Neuronal stem cell (in vitro differentiated cells): ENCODE measurements around the gene UVSSA.
"Not testable (repeated sequence)": the region's sequence is repeated elsewhere in the genome, so short reads cannot be mapped to it uniquely, and the experiment has no call there.

Experiments
- DNase-seq: peaks from one replicate; pipeline ENCODE4 v3.0.0-alpha.2; 2013; ENCODE audit warnings: low spot score
- H2AFZ ChIP-seq: one replicate; pipeline ENCODE4 v1.6.1; 2013; ENCODE audit warnings: mild to moderate bottlenecking, low read length, inconsistent platforms
- H2AK5ac ChIP-seq: 2 replicates; pipeline ENCODE4 v1.6.1; 2013; ENCODE audit warnings: low read depth, mild to moderate bottlenecking, inconsistent platforms, low read length, moderate library complexity, mixed read lengths
- H2BK120ac ChIP-seq: 2 replicates; pipeline ENCODE4 v1.6.1; 2013; ENCODE audit warnings: low read depth, mild to moderate bottlenecking, inconsistent platforms, low read length, moderate library complexity, mixed read lengths
- H2BK12ac ChIP-seq: one replicate; pipeline ENCODE4 v1.6.1; 2013; ENCODE audit warnings: low read length, inconsistent platforms
- H2BK15ac ChIP-seq: 2 replicates; pipeline ENCODE4 v1.6.1; 2013; ENCODE audit warnings: mild to moderate bottlenecking, low read length, inconsistent platforms, mixed read lengths
- H2BK5ac ChIP-seq: one replicate; pipeline ENCODE4 v1.6.1; 2013; ENCODE audit warnings: inconsistent platforms, mild to moderate bottlenecking, low read length, moderate library complexity
- H3K14ac ChIP-seq: one replicate; pipeline ENCODE4 v1.6.1; 2013; ENCODE audit warnings: low read length, inconsistent platforms
- H3K18ac ChIP-seq: 2 replicates; pipeline ENCODE4 v1.6.1; 2013; ENCODE audit warnings: low read length, inconsistent platforms
- H3K23ac ChIP-seq: 2 replicates; pipeline ENCODE4 v1.6.1; 2013; ENCODE audit warnings: low read depth, mild to moderate bottlenecking, mixed read lengths, low read length, inconsistent platforms; ENCODE audit not compliant: poor library complexity
- H3K27ac ChIP-seq: replicated peaks from 3 replicates; pipeline ENCODE4 v1.5.1; 2013; ENCODE audit warnings: low read length, inconsistent platforms
- H3K27me3 ChIP-seq, 3 experiments: 2 replicates each; pipeline ENCODE4 v1.6.1; 2013; ENCODE audit warnings: low read length in 3 of 3, mild to moderate bottlenecking in 2 of 3, inconsistent platforms in 1 of 3, low read depth in 1 of 3, mixed read lengths in 1 of 3, moderate library complexity in 1 of 3; ENCODE audit not compliant: control insufficient read depth in 3 of 3, insufficient read depth in 3 of 3
- H3K36me3 ChIP-seq, 2 donors: replicated peaks in 1 of 2; 2 replicates each; pipeline ENCODE4 v1.6.1; 2013; ENCODE audit warnings: low read length in 2 of 2; ENCODE audit not compliant: control insufficient read depth in 2 of 2, insufficient read depth in 2 of 2
- H3K4ac ChIP-seq: 2 replicates; pipeline ENCODE4 v1.6.1; 2013; ENCODE audit warnings: inconsistent platforms, mild to moderate bottlenecking, low read length, moderate library complexity
- H3K4me1 ChIP-seq, 2 donors: 1 replicate in 1 of 2; 2 replicates in 1 of 2; pipeline ENCODE4 v1.6.1; 2013; ENCODE audit warnings: low read length in 2 of 2, low read depth in 1 of 2; ENCODE audit not compliant: control insufficient read depth in 2 of 2, insufficient read depth in 1 of 2
- H3K4me2 ChIP-seq: one replicate; pipeline ENCODE4 v1.6.1; 2013; ENCODE audit warnings: mild to moderate bottlenecking, low read length, inconsistent platforms; ENCODE audit not compliant: insufficient read depth, poor library complexity, severe bottlenecking
- H3K4me3 ChIP-seq, 2 donors: 2 replicates each; pipeline ENCODE4 v1.5.1; 2013; ENCODE audit warnings: low read length in 2 of 2, mild to moderate bottlenecking in 2 of 2, inconsistent platforms in 1 of 2, moderate library complexity in 1 of 2
- H3K79me1 ChIP-seq: one replicate; pipeline ENCODE4 v1.6.1; 2013; ENCODE audit warnings: low read depth, mild to moderate bottlenecking, inconsistent platforms, low read length, moderate library complexity
- H3K9ac ChIP-seq: one replicate; pipeline ENCODE4 v1.6.1; 2013; ENCODE audit warnings: mild to moderate bottlenecking, low read depth, low read length, inconsistent platforms; ENCODE audit not compliant: poor library complexity
- H3K9me3 ChIP-seq, 2 donors: replicated peaks in 1 of 2; 2 replicates each; pipeline versions ENCODE3 to v1.6.1; 2013; ENCODE audit warnings: low read length in 2 of 2, mild to moderate bottlenecking in 2 of 2, inconsistent platforms in 1 of 2, low read depth in 1 of 2, mixed read lengths in 1 of 2, moderate library complexity in 1 of 2; ENCODE audit not compliant: control insufficient read depth in 2 of 2, insufficient read depth in 1 of 2
- H4K8ac ChIP-seq: one replicate; pipeline ENCODE4 v1.6.1; 2013; ENCODE audit warnings: low read depth, mild to moderate bottlenecking, inconsistent platforms, low read length, moderate library complexity
- H4K91ac ChIP-seq: one replicate; pipeline ENCODE4 v1.6.1; 2013; ENCODE audit warnings: low read length, low read depth, mild to moderate bottlenecking, inconsistent platforms; ENCODE audit not compliant: poor library complexity
- WGBS, 2 donors: extraction: QIAGEN DNeasy Blood & Tissue Kit; methylation state at CpG; one replicate each; pipeline ENCODE4 v1.1.7; 2013; ENCODE audit warnings: missing lambda C conversion rate in 2 of 2, mixed read lengths in 1 of 2; ENCODE audit not compliant: insufficient read length in 2 of 2, insufficient replicate concordance in 1 of 2; ENCODE audit errors: extremely low coverage in 2 of 2; 5-methylcytosine and 5-hydroxymethylcytosine counted together

The UVSSA gene

DNA sequence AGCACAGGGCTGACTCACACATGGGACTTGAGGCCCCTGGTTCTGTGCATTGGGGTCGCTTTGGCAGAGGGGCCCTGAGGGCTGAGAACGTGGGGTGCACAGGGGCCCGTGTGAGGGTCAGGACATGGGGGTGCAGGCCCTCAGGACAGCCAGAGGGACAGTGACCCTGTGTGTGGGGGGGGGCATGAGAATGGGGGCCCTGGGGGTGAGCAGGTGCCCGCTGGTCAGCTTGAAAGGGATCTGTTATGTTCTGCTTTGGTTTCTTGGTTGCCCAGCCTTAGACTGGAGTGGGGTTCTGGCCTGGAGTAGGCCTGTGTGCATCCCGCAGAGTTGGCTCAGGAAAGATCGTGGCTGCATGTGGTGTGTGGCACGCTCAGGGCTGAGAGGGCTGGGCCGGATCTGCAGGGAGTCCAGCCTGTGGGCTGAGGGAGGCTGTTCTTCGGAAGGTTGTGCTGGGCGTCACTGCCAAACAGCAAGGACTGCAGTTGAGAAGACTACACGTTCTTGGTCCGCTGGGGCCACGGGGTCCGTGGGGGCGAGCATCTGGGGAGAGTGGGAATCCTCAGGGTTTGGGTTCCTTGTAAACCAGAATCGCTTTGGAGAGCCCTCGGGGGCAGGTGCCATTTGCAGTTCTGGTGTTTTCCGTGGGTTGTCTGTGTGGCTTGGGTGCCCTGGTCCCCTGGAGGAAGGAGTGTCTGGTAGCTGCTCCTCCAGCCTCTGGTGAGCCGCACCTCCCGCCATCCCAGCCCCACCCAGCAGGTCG, 15.2 kb upstream of the UVSSA start:
- H2BK5ac ChIP-seq: no peak overlapping the region
- H3K23ac ChIP-seq: peak overlapping the region; percentile 4
- H2BK120ac ChIP-seq: no peak overlapping the region
- no peak overlapping the region for H3K4me3 ChIP-seq
- no peak overlapping the region for H2AFZ ChIP-seq
- H3K27ac ChIP-seq: no peak overlapping the region
- H3K18ac ChIP-seq: no peak overlapping the region
- H3K4ac ChIP-seq: no peak overlapping the region
- no peaks in the 10 kb centered on the region for H3K4me1 ChIP-seq
- no peak overlapping the region for H4K91ac ChIP-seq
- no peak overlapping the region for H3K4me2 ChIP-seq
- no peaks in the 10 kb centered on the region for H3K27me3 ChIP-seq
- no peak overlapping the region for H4K8ac ChIP-seq
- H2BK12ac ChIP-seq: no peak overlapping the region
- no peak overlapping the region for H3K9ac ChIP-seq
- DNase-seq: no peak
- no peak overlapping the region for H2BK15ac ChIP-seq
- H2AK5ac ChIP-seq: no peak overlapping the region
- H3K9me3 ChIP-seq: peaks cover 0 to 5% of the 10 kb centered on the region in 2 donors
- H3K14ac ChIP-seq: peak overlapping the region; percentile 27
- peaks cover 43 to 78% of the 10 kb centered on the region in 2 donors for H3K36me3 ChIP-seq
- WGBS, 2 donors: no CpG with 5 or more reads among the region's 21 CpGs
- peaks cover 7% of the 10 kb centered on the region for H3K79me1 ChIP-seq

DNA sequence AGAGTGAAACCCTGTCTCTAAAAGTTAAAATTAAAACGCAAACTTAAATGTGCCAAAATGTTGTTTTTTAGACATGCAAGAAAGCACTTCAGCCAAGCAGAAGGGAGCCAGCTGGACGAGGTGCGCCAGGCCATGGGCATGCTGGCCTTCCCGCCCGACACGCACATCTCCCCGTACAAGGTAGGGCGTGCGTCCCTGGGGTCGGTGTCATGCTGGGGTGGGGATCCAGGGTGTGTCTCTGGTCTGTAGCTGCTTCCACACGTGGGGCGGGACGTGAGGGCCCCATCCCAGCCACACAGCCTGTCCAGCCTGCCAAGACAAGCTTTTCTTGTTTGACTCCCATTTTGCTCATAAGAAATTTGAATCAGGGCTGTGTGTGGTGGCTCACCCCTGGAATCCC, 14.3 kb upstream of the UVSSA start:
- H3K27me3 ChIP-seq: no peaks in the 10 kb centered on the region
- H2AFZ ChIP-seq: no peak overlapping the region
- no peak overlapping the region for H3K27ac ChIP-seq
- H2AK5ac ChIP-seq: no peak overlapping the region
- no peak overlapping the region for H3K23ac ChIP-seq
- H3K4ac ChIP-seq: no peak overlapping the region
- no peak overlapping the region for H3K18ac ChIP-seq
- H4K91ac ChIP-seq: no peak overlapping the region
- peaks cover 0 to 5% of the 10 kb centered on the region in 2 donors for H3K9me3 ChIP-seq
- peaks cover 7% of the 10 kb centered on the region for H3K79me1 ChIP-seq
- no peak for DNase-seq
- H2BK12ac ChIP-seq: no peak overlapping the region
- no peak overlapping the region for H3K14ac ChIP-seq
- H2BK15ac ChIP-seq: no peak overlapping the region
- H2BK120ac ChIP-seq: no peak overlapping the region
- no peak overlapping the region for H3K4me2 ChIP-seq
- no peaks in the 10 kb centered on the region for H3K4me1 ChIP-seq
- H3K9ac ChIP-seq: no peak overlapping the region
- H3K36me3 ChIP-seq: peaks cover 47 to 78% of the 10 kb centered on the region in 2 donors
- no peak overlapping the region for H3K4me3 ChIP-seq
- no CpG with 5 or more reads among the region's 13 CpGs for WGBS, 2 donors
- H2BK5ac ChIP-seq: no peak overlapping the region
- peak overlapping the region; percentile 89 for H4K8ac ChIP-seq

DNA sequence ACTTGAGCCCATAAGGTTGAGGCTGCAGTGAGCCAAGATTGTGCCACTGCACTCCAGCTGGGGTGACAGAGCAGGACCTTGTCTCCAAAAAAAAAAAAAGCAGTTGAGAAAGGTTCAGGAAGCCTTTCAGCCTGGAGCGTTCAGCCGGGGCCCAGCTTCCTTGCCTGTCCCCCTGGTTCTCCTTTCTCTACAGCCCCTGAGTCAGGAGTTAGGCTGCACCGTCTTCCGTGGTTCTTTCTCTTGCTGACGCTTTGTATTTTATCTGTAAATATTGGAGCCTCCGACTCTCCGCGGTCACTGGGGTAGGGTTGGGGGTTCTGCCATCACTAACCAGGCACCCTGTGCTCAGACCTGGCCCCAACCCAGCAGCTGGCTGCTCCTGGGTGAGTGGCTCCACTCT, 13.8 kb upstream of the UVSSA start:
- Histone ChIP-seq H2AFZ (no peak overlapping the region), H3K27me3 (no peaks in the 10 kb centered on the region), H3K9me3 (peaks cover 0 to 5% of the 10 kb centered on the region in 2 donors), H2BK15ac (no peak overlapping the region), H2BK5ac (no peak overlapping the region), H3K4me2 (no peak overlapping the region), H2BK12ac (no peak overlapping the region), H2AK5ac (no peak overlapping the region), H3K27ac (no peak overlapping the region), H3K18ac (no peak overlapping the region), H3K36me3 (peaks cover 47 to 78% of the 10 kb centered on the region in 2 donors), H4K8ac (no peak overlapping the region), H4K91ac (no peak overlapping the region), H3K4me3 (no peak overlapping the region), H3K9ac (no peak overlapping the region), H3K23ac (no peak overlapping the region), H3K14ac (no peak overlapping the region), H2BK120ac (no peak overlapping the region), H3K4ac (no peak overlapping the region), H3K4me1 (no peaks in the 10 kb centered on the region), H3K79me1 (peaks cover 9% of the 10 kb centered on the region)
- no peak for DNase-seq
- no CpG with 5 or more reads among the region's 8 CpGs for WGBS, 2 donors

DNA sequence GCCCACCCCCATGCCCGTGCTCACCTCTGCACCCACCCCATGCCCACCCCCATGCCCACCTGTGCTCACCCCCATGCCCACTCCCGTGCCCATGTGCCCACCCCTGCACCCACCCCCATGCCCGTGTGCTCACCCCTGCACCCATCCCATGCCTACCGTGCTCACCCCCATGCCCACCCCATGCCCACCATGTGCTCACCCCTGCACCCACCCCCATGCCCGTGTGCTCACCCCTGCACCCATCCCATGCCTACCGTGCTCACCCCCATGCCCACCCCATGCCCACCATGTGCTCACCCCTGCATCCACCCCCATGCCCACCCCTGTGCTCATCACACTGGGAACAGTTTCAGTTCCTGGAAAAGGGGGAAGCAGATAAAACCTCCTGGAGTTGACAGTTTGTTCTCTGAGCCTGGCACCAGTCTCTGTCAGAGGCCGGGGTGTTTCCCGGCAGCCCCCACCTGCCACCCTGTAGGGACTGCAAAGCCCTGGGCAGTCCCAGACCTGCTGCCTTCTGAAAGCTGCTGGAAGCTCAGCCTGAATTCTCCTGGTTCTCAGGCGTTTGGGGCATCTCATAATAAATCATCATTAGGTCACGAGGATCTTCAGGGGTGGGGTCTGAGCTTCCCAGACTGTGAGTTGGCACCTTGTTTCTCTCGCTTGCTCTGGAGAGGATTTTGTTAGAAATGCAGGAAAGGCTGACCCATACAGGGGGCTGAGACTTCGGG, 13.0 kb upstream of the UVSSA start:
- H2AK5ac ChIP-seq, H3K9me3 ChIP-seq, H3K4me1 ChIP-seq, H3K4me2 ChIP-seq, H2BK120ac ChIP-seq, H3K9ac ChIP-seq, H2BK15ac ChIP-seq, H2BK12ac ChIP-seq, H2BK5ac ChIP-seq, DNase-seq, H3K27me3 ChIP-seq, H3K14ac ChIP-seq, H3K4ac ChIP-seq, H3K27ac ChIP-seq, H3K18ac ChIP-seq, H3K4me3 ChIP-seq, H3K79me1 ChIP-seq, H4K8ac ChIP-seq, H3K23ac ChIP-seq, H2AFZ ChIP-seq, H4K91ac ChIP-seq: not testable (repeated sequence)
- no CpG with 5 or more reads among the region's 12 CpGs for WGBS, 2 donors
- H3K36me3 ChIP-seq: peaks cover 50 to 78% of the 10 kb centered on the region in 2 donors
